Hepatocyte (in vitro differentiated cells): ENCODE measurements around the gene GDPD5.

Source experiments
- CTCF ChIP-seq: fragments of 200-600 bp; sonication (generic); IDR thresholded peaks from 2 replicates; pipeline ENCODE4 v1.5.1; 2016; ENCODE audit warnings: antibody characterized with exemption, mild to moderate bottlenecking; ENCODE audit not compliant: poor library complexity
- EZH2 ChIP-seq: fragments of 200-600 bp; sonication (generic); IDR thresholded peaks from 2 replicates; pipeline ENCODE4 v1.6.1; 2016; ENCODE audit warnings: antibody characterized with exemption, mild to moderate bottlenecking, borderline replicate concordance

DNA sequence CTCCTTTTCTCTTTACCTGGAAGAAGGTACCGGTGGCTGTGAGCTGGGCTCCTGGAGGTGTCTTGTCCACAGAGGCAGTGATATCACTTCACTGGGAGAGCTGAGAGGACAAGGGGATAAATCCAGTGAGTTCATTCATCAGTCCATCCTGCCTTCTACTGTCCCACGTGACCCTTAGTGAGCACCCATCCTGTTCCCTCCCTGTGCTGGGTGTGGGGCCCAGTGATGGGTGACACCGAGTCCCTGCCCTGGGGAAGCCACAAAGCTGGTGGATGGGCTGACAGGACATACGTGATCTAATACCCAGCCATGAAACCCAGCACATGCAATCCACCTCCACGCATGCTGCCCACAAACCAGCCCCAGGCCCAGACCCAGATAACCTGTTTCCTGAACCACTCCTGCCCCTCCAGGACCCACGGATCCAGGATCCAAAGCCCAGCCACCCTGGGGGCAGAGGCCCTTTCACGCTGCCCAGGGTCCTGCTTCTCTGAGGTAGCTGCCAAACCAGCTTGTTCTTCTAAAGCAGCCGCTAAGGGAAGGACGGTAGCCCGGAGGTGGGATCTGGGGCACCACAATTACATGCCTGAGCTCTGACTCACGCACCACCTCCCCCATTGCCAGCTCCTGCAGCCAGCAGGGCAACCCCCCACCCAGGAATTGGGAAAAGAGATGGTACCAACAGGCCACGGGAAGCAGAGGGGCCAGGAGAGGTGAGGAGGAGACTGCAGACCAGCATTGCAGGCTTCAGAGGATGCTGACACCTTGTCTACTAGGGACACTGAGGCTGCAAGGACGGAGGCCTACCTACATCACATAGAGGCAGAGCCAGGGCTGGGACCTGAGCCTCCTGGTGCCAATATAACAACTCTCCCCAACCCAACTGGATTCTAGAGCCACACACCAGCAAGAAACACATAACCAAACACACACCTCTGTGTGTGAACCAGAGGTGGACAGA lies 35.2 kb downstream of the GDPD5 start:
- no peak for TF ChIP-seq CTCF
- no peak for TF ChIP-seq EZH2
